Measurements from ENCODE around the gene SNX32.

SNX32 gene

GRCh38 chr11:65867284-65868071 is 33.7 kb downstream of the SNX32 start:
- H3K9me3 ChIP-seq (replicated peaks; ENCODE audit: insufficient read depth, low read length), result no peaks in the 10 kb centered on the region
- DNase-seq, result no peak
- H3K27me3 ChIP-seq (replicated peaks; ENCODE audit: insufficient read depth, low read length), result no peaks in the 10 kb centered on the region
- no peak overlapping the region for H3K27ac ChIP-seq (ENCODE audit: low read length)
- no peaks in the 10 kb centered on the region for H3K9me2 ChIP-seq (replicated peaks; ENCODE audit: insufficient read depth, low read length)
- no peak overlapping the region for H2AFZ ChIP-seq (ENCODE audit: low read length)
- H3K4me1 ChIP-seq (ENCODE audit: low read length), result no peaks in the 10 kb centered on the region
- H3K9ac ChIP-seq (ENCODE audit: low read length), result no peak overlapping the region
- peaks cover 1% of the 10 kb centered on the region; the same call in 1 of the 2 replicates for H3K36me3 ChIP-seq (replicated peaks; ENCODE audit: insufficient read depth, low read length)
- TF ChIP-seq EZH2phosphoT487 (IDR thresholded peaks at IDR 0.05; ENCODE audit: low read length) (no peak), EZH2 (optimal IDR thresholded peaks at IDR 0.05; ENCODE audit: low read depth, low read length) (no peak), CTCF (IDR thresholded peaks at IDR 0.05; ENCODE audit: low read length) (no peak)
- no peaks in the 10 kb centered on the region; the same call in 1 of the 2 replicates for H3F3A ChIP-seq (ENCODE audit: insufficient read depth, low read length)
- no peak overlapping the region for H3K4me2 ChIP-seq (ENCODE audit: low read depth, low read length)
- H3K4me3 ChIP-seq (ENCODE audit: low read length), result no peak overlapping the region
- peaks cover 11% of the 10 kb centered on the region for H3K79me2 ChIP-seq (ENCODE audit: low read length)
- no peaks in the 10 kb centered on the region for H4K20me1 ChIP-seq (ENCODE audit: insufficient read depth, low read length)

GRCh38 chr11:65868076-65868667 is 34.4 kb downstream of the SNX32 start:
- H3K79me2 ChIP-seq (ENCODE audit: low read length), result peaks cover 4% of the 10 kb centered on the region
- no peaks in the 10 kb centered on the region for H3K27me3 ChIP-seq (replicated peaks; ENCODE audit: insufficient read depth, low read length)
- no peaks in the 10 kb centered on the region; the same call in 1 of the 2 replicates for H3K36me3 ChIP-seq (replicated peaks; ENCODE audit: insufficient read depth, low read length)
- H3K27ac ChIP-seq (ENCODE audit: low read length), result no peak overlapping the region
- H3K4me3 ChIP-seq (ENCODE audit: low read length), result no peak overlapping the region
- no peaks in the 10 kb centered on the region for H4K20me1 ChIP-seq (ENCODE audit: insufficient read depth, low read length)
- H3K9me3 ChIP-seq (replicated peaks; ENCODE audit: insufficient read depth, low read length), result no peaks in the 10 kb centered on the region
- no peak overlapping the region for H3K4me2 ChIP-seq (ENCODE audit: low read depth, low read length)
- H2AFZ ChIP-seq (ENCODE audit: low read length), result no peak overlapping the region
- no peak for DNase-seq
- H3K9me2 ChIP-seq (replicated peaks; ENCODE audit: insufficient read depth, low read length), result no peaks in the 10 kb centered on the region
- TF ChIP-seq EZH2phosphoT487 (IDR thresholded peaks at IDR 0.05; ENCODE audit: low read length) (no peak), CTCF (IDR thresholded peaks at IDR 0.05; ENCODE audit: low read length) (no peak), EZH2 (optimal IDR thresholded peaks at IDR 0.05; ENCODE audit: low read depth, low read length) (no peak)
- H3K9ac ChIP-seq (ENCODE audit: low read length), result no peak overlapping the region
- H3F3A ChIP-seq (ENCODE audit: insufficient read depth, low read length), result no peaks in the 10 kb centered on the region; the same call in 1 of the 2 replicates
- 0 out of 2 replicates have a peak, but pooled peaks cover 3% of the 10 kb centered on the region for H3K4me1 ChIP-seq (ENCODE audit: low read length)

GRCh38 chr11:65868907-65869306 is 35.1 kb downstream of the SNX32 start:
- H3K36me3 ChIP-seq (replicated peaks; ENCODE audit: insufficient read depth, low read length), result no peaks in the 10 kb centered on the region; the same call in 1 of the 2 replicates
- H3K9me2 ChIP-seq (replicated peaks; ENCODE audit: insufficient read depth, low read length), result no peaks in the 10 kb centered on the region
- H3K27ac ChIP-seq (ENCODE audit: low read length), result no peak overlapping the region
- no peaks in the 10 kb centered on the region; the same call in 1 of the 2 replicates for H3F3A ChIP-seq (ENCODE audit: insufficient read depth, low read length)
- 0 out of 2 replicates have a peak, but pooled peaks cover 4% of the 10 kb centered on the region for H3K4me1 ChIP-seq (ENCODE audit: low read length)
- no peak overlapping the region for H3K9ac ChIP-seq (ENCODE audit: low read length)
- H3K4me2 ChIP-seq (ENCODE audit: low read depth, low read length), result no peak overlapping the region
- TF ChIP-seq EZH2phosphoT487 (IDR thresholded peaks at IDR 0.05; ENCODE audit: low read length), result no peak
- no peak for TF ChIP-seq CTCF (IDR thresholded peaks at IDR 0.05; ENCODE audit: low read length)
- TF ChIP-seq EZH2 (optimal IDR thresholded peaks at IDR 0.05; ENCODE audit: low read depth, low read length), result no peak
- DNase-seq, result no peak
- H3K9me3 ChIP-seq (replicated peaks; ENCODE audit: insufficient read depth, low read length), result no peaks in the 10 kb centered on the region
- H2AFZ ChIP-seq (ENCODE audit: low read length), result no peak overlapping the region
- no peaks in the 10 kb centered on the region for H3K27me3 ChIP-seq (replicated peaks; ENCODE audit: insufficient read depth, low read length)
- no peaks in the 10 kb centered on the region for H3K79me2 ChIP-seq (ENCODE audit: low read length)
- H4K20me1 ChIP-seq (ENCODE audit: insufficient read depth, low read length), result no peaks in the 10 kb centered on the region
- H3K4me3 ChIP-seq (ENCODE audit: low read length), result no peak overlapping the region
